Measurements from ENCODE around the gene NME3. TPM values are rescaled to one million over a fixed set of nuclear protein-coding genes. Genes with fewer than 3 reads are reported as not detected.

NME3 gene
- total and polyA plus RNA-seq, 2 of the 13 experiments (the other 11 are each of a cell fraction or from before 2014, with no cell fraction given): 10.4 to 15.9 TPM

DNA sequence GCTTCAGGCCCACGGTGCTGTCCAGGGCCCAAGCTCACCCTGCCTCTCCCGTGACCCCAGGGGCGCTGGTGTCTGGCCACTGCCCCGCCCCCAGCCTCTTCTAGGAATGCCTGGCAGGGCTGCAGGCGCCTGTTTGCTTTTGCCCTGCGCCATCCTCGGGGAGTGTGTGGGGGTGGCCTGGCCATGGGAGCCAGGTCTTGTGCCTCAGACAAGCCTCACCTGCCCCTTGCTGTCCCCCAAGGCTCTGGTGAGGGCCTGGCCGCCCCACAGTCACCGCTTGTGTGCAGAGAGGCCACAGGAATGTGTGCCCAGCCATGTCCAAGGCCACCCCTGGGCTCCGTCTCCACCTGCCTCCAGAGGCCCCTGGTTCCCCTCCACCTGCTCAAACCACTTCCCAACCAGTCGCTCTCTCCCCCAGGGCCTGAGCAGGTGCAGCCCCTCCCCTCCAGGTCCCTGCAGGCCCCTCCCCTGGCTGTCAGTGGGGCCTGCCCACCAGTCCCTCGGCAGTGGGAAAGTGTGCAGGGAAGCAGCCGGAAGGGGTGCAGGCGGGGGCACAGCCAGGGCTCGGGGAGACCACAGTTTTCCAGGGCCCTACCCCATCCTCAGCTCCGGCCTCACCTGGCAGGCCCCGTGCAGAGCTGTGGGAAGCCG is 23.0 kb upstream of the NME3 start (continued):
- TF ChIP-seq, protein P1, sequence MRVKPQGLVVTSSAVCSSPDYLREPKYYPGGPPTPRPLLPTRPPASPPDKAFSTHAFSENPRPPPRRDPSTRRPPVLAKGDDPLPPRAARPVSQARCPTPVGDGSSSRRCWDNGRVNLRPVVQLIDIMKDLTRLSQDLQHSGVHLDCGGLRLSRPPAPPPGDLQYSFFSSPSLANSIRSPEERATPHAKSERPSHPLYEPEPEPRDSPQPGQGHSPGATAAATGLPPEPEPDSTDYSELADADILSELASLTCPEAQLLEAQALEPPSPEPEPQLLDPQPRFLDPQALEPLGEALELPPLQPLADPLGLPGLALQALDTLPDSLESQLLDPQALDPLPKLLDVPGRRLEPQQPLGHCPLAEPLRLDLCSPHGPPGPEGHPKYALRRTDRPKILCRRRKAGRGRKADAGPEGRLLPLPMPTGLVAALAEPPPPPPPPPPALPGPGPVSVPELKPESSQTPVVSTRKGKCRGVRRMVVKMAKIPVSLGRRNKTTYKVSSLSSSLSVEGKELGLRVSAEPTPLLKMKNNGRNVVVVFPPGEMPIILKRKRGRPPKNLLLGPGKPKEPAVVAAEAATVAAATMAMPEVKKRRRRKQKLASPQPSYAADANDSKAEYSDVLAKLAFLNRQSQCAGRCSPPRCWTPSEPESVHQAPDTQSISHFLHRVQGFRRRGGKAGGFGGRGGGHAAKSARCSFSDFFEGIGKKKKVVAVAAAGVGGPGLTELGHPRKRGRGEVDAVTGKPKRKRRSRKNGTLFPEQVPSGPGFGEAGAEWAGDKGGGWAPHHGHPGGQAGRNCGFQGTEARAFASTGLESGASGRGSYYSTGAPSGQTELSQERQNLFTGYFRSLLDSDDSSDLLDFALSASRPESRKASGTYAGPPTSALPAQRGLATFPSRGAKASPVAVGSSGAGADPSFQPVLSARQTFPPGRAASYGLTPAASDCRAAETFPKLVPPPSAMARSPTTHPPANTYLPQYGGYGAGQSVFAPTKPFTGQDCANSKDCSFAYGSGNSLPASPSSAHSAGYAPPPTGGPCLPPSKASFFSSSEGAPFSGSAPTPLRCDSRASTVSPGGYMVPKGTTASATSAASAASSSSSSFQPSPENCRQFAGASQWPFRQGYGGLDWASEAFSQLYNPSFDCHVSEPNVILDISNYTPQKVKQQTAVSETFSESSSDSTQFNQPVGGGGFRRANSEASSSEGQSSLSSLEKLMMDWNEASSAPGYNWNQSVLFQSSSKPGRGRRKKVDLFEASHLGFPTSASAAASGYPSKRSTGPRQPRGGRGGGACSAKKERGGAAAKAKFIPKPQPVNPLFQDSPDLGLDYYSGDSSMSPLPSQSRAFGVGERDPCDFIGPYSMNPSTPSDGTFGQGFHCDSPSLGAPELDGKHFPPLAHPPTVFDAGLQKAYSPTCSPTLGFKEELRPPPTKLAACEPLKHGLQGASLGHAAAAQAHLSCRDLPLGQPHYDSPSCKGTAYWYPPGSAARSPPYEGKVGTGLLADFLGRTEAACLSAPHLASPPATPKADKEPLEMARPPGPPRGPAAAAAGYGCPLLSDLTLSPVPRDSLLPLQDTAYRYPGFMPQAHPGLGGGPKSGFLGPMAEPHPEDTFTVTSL (CRISPR knock-in tag; IDR thresholded peaks at IDR 0.05; ENCODE audit: borderline replicate concordance): no peak
- TF ChIP-seq ZNF142 (CRISPR knock-in tag; IDR thresholded peaks at IDR 0.05) (no peak), FOXA3 (CRISPR knock-in tag; IDR thresholded peaks at IDR 0.05) (no peak; the same call in none of the 2 replicates), GFI1 (CRISPR knock-in tag; IDR thresholded peaks at IDR 0.05; ENCODE audit: borderline replicate concordance) (no peak), CREM (IDR thresholded peaks at IDR 0.05) (no peak), CREM (CRISPR knock-in tag; IDR thresholded peaks at IDR 0.05) (no peak), ZNF839 (CRISPR knock-in tag; IDR thresholded peaks at IDR 0.05; ENCODE audit: borderline replicate concordance) (no peak), ZNF749 (CRISPR knock-in tag; IDR thresholded peaks at IDR 0.05; ENCODE audit: borderline replicate concordance) (no peak; the same call in 1 of the 2 replicates), SOX6 (IDR thresholded peaks at IDR 0.05) (no peak), SOX6 (CRISPR knock-in tag; IDR thresholded peaks at IDR 0.05) (peak; percentile 60), ZNF276 (CRISPR knock-in tag; IDR thresholded peaks at IDR 0.05; ENCODE audit: low read depth) (no peak; the same call in 1 of the 2 replicates), SRF (IDR thresholded peaks at IDR 0.05; ENCODE audit: low read depth, low read length) (no peak), SRSF1 (optimal IDR thresholded peaks at IDR 0.05; ENCODE audit: low read depth, low read length) (peak; percentile 64), AHR (CRISPR knock-in tag; IDR thresholded peaks at IDR 0.05) (no peak)

All from HepG2 (cell line).